IMR-90 (cell line): ENCODE measurements around the gene TTLL11. TPM values are rescaled to one million over a fixed set of nuclear protein-coding genes. Genes with fewer than 3 reads are reported as not detected.
A peak's percentile ranks its signal among the peaks of the same experiment; 100 is the strongest.

Experiments used
- ATAC-seq: fragments of 200-7000 bp; cut with Tn5 transposase; 2 replicates; pipeline ENCODE4 v1.9.1; 2020; ENCODE audit warnings: low read depth, mild to moderate bottlenecking, moderate library complexity
- BruUV-seq: library from RNA; stranded (reverse); fragments of 400-500 nt; replicated peaks from 2 replicates; lab custom pipeline; 2021; lab: Mats Ljungman, UMichigan
- CTCF ChIA-PET: fragments of 300-600 bp; formaldehyde crosslinking; extraction: SDS; loops from one replicate; lab custom pipeline; 2021; ENCODE audit warnings: antibody characterized with exemption; lab: Yijun Ruan, JAX
- POLR2A ChIA-PET: fragments of 300-600 bp; sonication (Branson Sonifier 250); formaldehyde crosslinking; loops from one replicate; lab custom pipeline; 2022; ENCODE audit warnings: antibody characterized with exemption; ENCODE audit not compliant: unreplicated experiment; lab: Charles Lee
- DNase-seq: peaks from one replicate; pipeline ENCODE4 v3.0.0; 2013
- H2AFZ ChIP-seq: replicated peaks from 2 replicates; pipeline ENCODE3; 2013; ENCODE audit warnings: low read length, mild to moderate bottlenecking; ENCODE audit not compliant: poor library complexity
- H2AK5ac ChIP-seq: 2 replicates; pipeline ENCODE4 v1.6.1; 2013; ENCODE audit warnings: low read depth, low read length, inconsistent platforms
- H2AK9ac ChIP-seq: replicated peaks from 2 replicates; pipeline ENCODE3; 2013; ENCODE audit warnings: mild to moderate bottlenecking, low read depth, low read length, moderate library complexity; ENCODE audit not compliant: poor library complexity
- H2BK120ac ChIP-seq: 2 replicates; pipeline ENCODE4 v1.6.1; 2013; ENCODE audit warnings: low read depth, low read length, inconsistent platforms
- H2BK15ac ChIP-seq: 3 replicates; pipeline ENCODE4 v1.6.1; 2013; ENCODE audit warnings: low read depth, low read length, inconsistent platforms
- H2BK20ac ChIP-seq: 2 replicates; pipeline ENCODE4 v1.6.1; 2013; ENCODE audit warnings: low read depth, mild to moderate bottlenecking, inconsistent platforms, low read length, moderate library complexity
- H2BK5ac ChIP-seq: 2 replicates; pipeline ENCODE4 v1.6.1; 2013; ENCODE audit warnings: mild to moderate bottlenecking, low read depth, low read length, inconsistent platforms; ENCODE audit not compliant: poor library complexity, severe bottlenecking
- H3K14ac ChIP-seq: replicated peaks from 2 replicates; pipeline ENCODE4 v1.6.1; 2013; ENCODE audit warnings: low read depth, low read length, inconsistent platforms
- H3K18ac ChIP-seq: 2 replicates; pipeline ENCODE4 v1.6.1; 2013; ENCODE audit warnings: low read depth, low read length, control low read depth
- H3K23ac ChIP-seq: 2 replicates; pipeline ENCODE4 v1.6.1; 2013; ENCODE audit warnings: low read depth, low read length, inconsistent platforms
- H3K27ac ChIP-seq: 2 replicates; pipeline ENCODE4 v1.5.1; 2013; ENCODE audit warnings: mild to moderate bottlenecking, control low read depth, low read length; ENCODE audit not compliant: insufficient read depth
- H3K27me3 ChIP-seq: 2 replicates; pipeline ENCODE4 v1.6.1; 2013; ENCODE audit warnings: low read length; ENCODE audit not compliant: control insufficient read depth, insufficient read depth
- H3K36me3 ChIP-seq: 2 replicates; pipeline ENCODE4 v1.6.1; 2013; ENCODE audit warnings: low read length, mixed read lengths; ENCODE audit not compliant: control insufficient read depth, insufficient read depth
- H3K4ac ChIP-seq: 2 replicates; pipeline ENCODE4 v1.6.1; 2013; ENCODE audit warnings: low read depth, low read length, inconsistent platforms
- H3K4me1 ChIP-seq: 2 replicates; pipeline ENCODE4 v1.6.1; 2013; ENCODE audit warnings: low read length, mixed read lengths; ENCODE audit not compliant: control insufficient read depth, insufficient read depth
- H3K4me2 ChIP-seq: 2 replicates; pipeline ENCODE4 v1.6.1; 2013; ENCODE audit warnings: low read depth, mild to moderate bottlenecking, control low read depth, low read length, moderate library complexity
- H3K4me3 ChIP-seq: 2 replicates; pipeline ENCODE4 v1.5.1; 2013; ENCODE audit warnings: low read depth, mild to moderate bottlenecking, control low read depth, low read length, moderate library complexity; ENCODE audit not compliant: insufficient read depth
- H3K56ac ChIP-seq: 2 replicates; pipeline ENCODE4 v1.6.1; 2013; ENCODE audit warnings: low read length, inconsistent platforms; ENCODE audit not compliant: insufficient read depth; ENCODE audit errors: extremely low read depth
- H3K79me1 ChIP-seq, 2 experiments: 2 replicates each; pipeline ENCODE4 v1.6.1; 2013; ENCODE audit warnings: low read length in 2 of 2, inconsistent platforms in 1 of 2, low read depth in 1 of 2
- H3K9ac ChIP-seq: 2 replicates; pipeline ENCODE4 v1.6.1; 2013; ENCODE audit warnings: low read depth, low read length, control low read depth
- H3K9me1 ChIP-seq: 2 replicates; pipeline ENCODE4 v1.6.1; 2013; ENCODE audit warnings: low read length, inconsistent platforms; ENCODE audit not compliant: insufficient read depth
- H3K9me3 ChIP-seq: 2 replicates; pipeline ENCODE4 v1.6.1; 2013; ENCODE audit warnings: low read length; ENCODE audit not compliant: control insufficient read depth, insufficient read depth
- H4K20me1 ChIP-seq: 2 replicates; pipeline ENCODE4 v1.6.1; 2013; ENCODE audit warnings: low read length, inconsistent platforms; ENCODE audit not compliant: insufficient read depth
- H4K5ac ChIP-seq: 2 replicates; pipeline ENCODE4 v1.6.1; 2013; ENCODE audit warnings: mild to moderate bottlenecking, low read depth, low read length, control low read depth
- H4K8ac ChIP-seq, 2 experiments: 2 replicates each; pipeline ENCODE4 v1.6.1; 2013; ENCODE audit warnings: low read depth in 2 of 2, low read length in 2 of 2, control low read depth in 1 of 2, inconsistent platforms in 1 of 2
- H4K91ac ChIP-seq: 2 replicates; pipeline ENCODE4 v1.6.1; 2013; ENCODE audit warnings: low read depth, low read length, inconsistent platforms; ENCODE audit not compliant: insufficient read depth
- BHLHE40 ChIP-seq: fragments of 150-350 bp; IDR thresholded peaks from 2 replicates; pipeline ENCODE4 v1.6.1; 2016; ENCODE audit warnings: mild to moderate bottlenecking, low read depth, low read length
- CEBPB ChIP-seq: IDR thresholded peaks from 2 replicates; pipeline ENCODE4 v1.6.1; 2012; ENCODE audit warnings: low read depth, low read length, improper control_type of control experiment
- FOS ChIP-seq: fragments of 150-350 bp; IDR thresholded peaks from 2 replicates; pipeline ENCODE4 v1.6.1; 2016; ENCODE audit warnings: low read depth, low read length
- MAZ ChIP-seq: IDR thresholded peaks from 2 replicates; pipeline ENCODE4 v1.6.1; 2012; ENCODE audit warnings: low read depth, mild to moderate bottlenecking, low read length, improper control_type of control experiment, moderate library complexity, borderline replicate concordance
- MXI1 ChIP-seq: IDR thresholded peaks from 2 replicates; pipeline ENCODE4 v1.6.1; 2012; ENCODE audit warnings: low read depth, mild to moderate bottlenecking, low read length, moderate library complexity, borderline replicate concordance
- RAD21 ChIP-seq: IDR thresholded peaks from 2 replicates; pipeline ENCODE4 v1.6.1; 2012; ENCODE audit warnings: low read length, improper control_type of control experiment
- RFX5 ChIP-seq: IDR thresholded peaks from 2 replicates; pipeline ENCODE4 v1.8.0; 2012; ENCODE audit warnings: low read depth, mild to moderate bottlenecking, low read length, moderate library complexity
- SMC3 ChIP-seq: fragments of 150-350 bp; IDR thresholded peaks from 2 replicates; pipeline ENCODE4 v1.6.1; 2016; ENCODE audit warnings: low read depth, mild to moderate bottlenecking, antibody characterized with exemption, low read length, moderate library complexity
- WGBS, 2 experiments: methylation state at CpG; one replicate each; pipeline versions ENCODE4 v1.1.5 to v1.1.7; 2013; ENCODE audit warnings: missing lambda C conversion rate in 2 of 2; ENCODE audit not compliant: insufficient read length in 1 of 2; ENCODE audit errors: extremely low coverage in 2 of 2; 5-methylcytosine and 5-hydroxymethylcytosine counted together
- dilution Hi-C: fragments of 300-500 bp; cut with HindIII; formaldehyde crosslinking; loops from one replicate; pipeline ENCODE4 v1.14.3; 2018; ENCODE audit warnings: low sequenced_read_pairs; ENCODE audit not compliant: unreplicated experiment
- in situ Hi-C: fragments of 300-500 bp; cut with MboI; formaldehyde crosslinking; loops from 3 replicates; pipeline ENCODE4 v1.14.3; 2019; ENCODE audit warnings: low sequenced_read_pairs, inconsistent platforms, mixed read lengths
- intact Hi-C: fragments of 100-400 bp; cut with micrococcal nuclease; formaldehyde crosslinking; loops from 2 replicates; pipeline ENCODE4 v1.10.0; 2022
- polyA plus RNA-seq, 3 experiments: library from polyadenylated mRNA; depleted of rRNA; stranded (reverse); fragments of >200 nt; gene quantifications; 2 replicates each; pipeline ENCODE4 v1.2.3, GENCODE V29; 2012; ENCODE audit warnings: low replicate concordance in 1 of 3
- total RNA-seq: library from RNA; depleted of rRNA; stranded (reverse); fragments of >200 nt; gene quantifications from 2 replicates; pipeline ENCODE4 v1.2.3, GENCODE V29; 2012
- TF ChIP-seq, protein P1 (sequence below): conservative IDR thresholded peaks from 2 replicates; pipeline ENCODE4 v1.5.1; 2012; ENCODE audit warnings: mild to moderate bottlenecking, low read depth, low read length, improper control_type of control experiment
- TF ChIP-seq, protein P2 (sequence below): fragments of 150-350 bp; IDR thresholded peaks from 2 replicates; pipeline ENCODE4 v1.6.1; 2017; ENCODE audit warnings: mild to moderate bottlenecking, antibody characterized with exemption, low read length, low read depth

The TTLL11 gene
- total and polyA plus RNA-seq, 2 of the 4 experiments (the other 2 are of a cell fraction) = 2.0 to 4.6 TPM

DNA sequence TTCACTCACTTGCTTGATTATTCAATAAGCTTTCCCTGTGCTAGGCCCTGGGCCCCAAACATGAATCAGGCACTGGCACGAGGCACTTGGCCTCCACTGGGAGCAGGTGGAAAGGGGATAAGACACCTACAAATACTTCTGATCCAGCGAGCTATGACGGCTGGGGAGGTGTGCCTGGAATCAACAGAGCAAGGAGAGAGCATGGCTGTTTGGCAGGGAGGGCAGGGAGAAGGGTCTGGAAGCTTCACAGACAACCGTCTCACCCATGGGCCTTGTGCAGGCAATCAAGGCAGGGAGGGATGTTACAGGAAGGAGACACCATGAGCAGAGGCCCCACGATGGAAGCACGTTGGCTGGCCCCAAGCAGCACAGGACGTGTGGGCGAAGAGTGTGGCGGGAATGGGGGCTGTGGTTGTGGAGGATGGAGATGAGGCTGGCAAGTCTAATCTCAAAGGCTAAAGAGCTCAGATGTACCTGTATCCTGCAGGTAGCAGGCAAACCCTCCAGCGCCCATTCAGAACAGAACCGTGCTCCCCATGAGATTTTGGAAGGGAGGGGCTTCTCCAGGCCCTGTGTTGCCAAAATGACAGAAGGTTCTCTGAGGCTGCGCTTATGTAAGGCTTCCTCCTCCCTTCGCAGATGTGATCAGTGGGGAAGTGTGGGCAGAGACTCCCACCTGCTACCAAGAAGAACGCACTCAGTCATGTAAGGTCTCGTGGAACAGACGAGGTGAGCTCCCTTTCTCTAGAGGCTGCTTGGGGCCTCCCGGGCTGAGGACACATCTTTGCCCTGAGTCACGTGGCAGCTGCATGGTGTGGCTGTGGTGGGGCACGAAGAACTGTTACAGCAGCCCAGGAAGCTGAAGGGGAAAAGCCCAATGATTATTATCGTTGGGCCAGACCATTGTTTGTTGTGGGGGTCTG is 252.0 kb downstream of the TTLL11 start:
- H3K23ac ChIP-seq = no peak overlapping the region; the same call in 1 of the 2 replicates
- H4K91ac ChIP-seq = peak overlapping the region; percentile 41
- H3K14ac ChIP-seq = peak overlapping the region; percentile 12; the same call in 1 of the 2 replicates
- DNase-seq (no peak), ATAC-seq (no peak)
- H4K20me1 ChIP-seq = no peaks in the 10 kb centered on the region
- no peak overlapping the region for H3K4me3 ChIP-seq
- H3K9me3 ChIP-seq = no peaks in the 10 kb centered on the region
- peak overlapping the region; percentile 62 for H2BK20ac ChIP-seq
- ChIA-PET CTCF (no interaction called here), POLR2A (no interaction called here)
- no TSS peak for BruUV-seq
- 0 out of 4 replicates have a peak overlapping the region, but pooled peaks of 1 of the 2 experiments have one; percentile 11 for H4K8ac ChIP-seq
- H2AK9ac ChIP-seq = no peak overlapping the region
- in situ Hi-C loops = no loop called here
- WGBS, 2 experiments = 92% methylated on average over 9 of the region's 20 CpGs; no CpG with 5 or more reads in 1 of the 2 experiments
- no peak overlapping the region for H3K27ac ChIP-seq
- H3K4ac ChIP-seq = peak overlapping the region; percentile 7
- peaks cover 32% of the 10 kb centered on the region for H3K4me1 ChIP-seq
- intact Hi-C loops = no loop called here
- H3K56ac ChIP-seq = no peak overlapping the region
- H2AK5ac ChIP-seq = peak overlapping the region; percentile 81
- peak overlapping the region; percentile 70 for H2BK120ac ChIP-seq
- no peak overlapping the region for H3K4me2 ChIP-seq
- H2BK5ac ChIP-seq = no peak overlapping the region
- no peak overlapping the region for H4K5ac ChIP-seq
- no peak overlapping the region for H3K9ac ChIP-seq
- no peaks in the 10 kb centered on the region for H3K36me3 ChIP-seq
- H3K18ac ChIP-seq = peak overlapping the region; percentile 27
- H3K79me1 ChIP-seq = 0 out of 4 replicates have a peak, but pooled peaks cover 0 to 5% of the 10 kb centered on the region in 2 experiments
- dilution Hi-C loops = no loop called here
- peaks cover 30% of the 10 kb centered on the region for H3K9me1 ChIP-seq
- no peak overlapping the region for H2AFZ ChIP-seq
- TF ChIP-seq, protein P1, sequence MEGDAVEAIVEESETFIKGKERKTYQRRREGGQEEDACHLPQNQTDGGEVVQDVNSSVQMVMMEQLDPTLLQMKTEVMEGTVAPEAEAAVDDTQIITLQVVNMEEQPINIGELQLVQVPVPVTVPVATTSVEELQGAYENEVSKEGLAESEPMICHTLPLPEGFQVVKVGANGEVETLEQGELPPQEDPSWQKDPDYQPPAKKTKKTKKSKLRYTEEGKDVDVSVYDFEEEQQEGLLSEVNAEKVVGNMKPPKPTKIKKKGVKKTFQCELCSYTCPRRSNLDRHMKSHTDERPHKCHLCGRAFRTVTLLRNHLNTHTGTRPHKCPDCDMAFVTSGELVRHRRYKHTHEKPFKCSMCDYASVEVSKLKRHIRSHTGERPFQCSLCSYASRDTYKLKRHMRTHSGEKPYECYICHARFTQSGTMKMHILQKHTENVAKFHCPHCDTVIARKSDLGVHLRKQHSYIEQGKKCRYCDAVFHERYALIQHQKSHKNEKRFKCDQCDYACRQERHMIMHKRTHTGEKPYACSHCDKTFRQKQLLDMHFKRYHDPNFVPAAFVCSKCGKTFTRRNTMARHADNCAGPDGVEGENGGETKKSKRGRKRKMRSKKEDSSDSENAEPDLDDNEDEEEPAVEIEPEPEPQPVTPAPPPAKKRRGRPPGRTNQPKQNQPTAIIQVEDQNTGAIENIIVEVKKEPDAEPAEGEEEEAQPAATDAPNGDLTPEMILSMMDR = no peak
- no peak for TF ChIP-seq MAZ
- TF ChIP-seq BHLHE40 = no peak
- no peak for TF ChIP-seq FOS
- TF ChIP-seq, protein P2, sequence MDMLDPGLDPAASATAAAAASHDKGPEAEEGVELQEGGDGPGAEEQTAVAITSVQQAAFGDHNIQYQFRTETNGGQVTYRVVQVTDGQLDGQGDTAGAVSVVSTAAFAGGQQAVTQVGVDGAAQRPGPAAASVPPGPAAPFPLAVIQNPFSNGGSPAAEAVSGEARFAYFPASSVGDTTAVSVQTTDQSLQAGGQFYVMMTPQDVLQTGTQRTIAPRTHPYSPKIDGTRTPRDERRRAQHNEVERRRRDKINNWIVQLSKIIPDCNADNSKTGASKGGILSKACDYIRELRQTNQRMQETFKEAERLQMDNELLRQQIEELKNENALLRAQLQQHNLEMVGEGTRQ = no peak
- TF ChIP-seq MXI1 = no peak
- TF ChIP-seq SMC3 = no peak
- no peak for TF ChIP-seq RFX5
- no peak for TF ChIP-seq CEBPB
- no peak for TF ChIP-seq RAD21
- peak overlapping the region; percentile 79; the same call in 2 of the 3 replicates for H2BK15ac ChIP-seq
- no peaks in the 10 kb centered on the region for H3K27me3 ChIP-seq
